Mesothelial cell of epicardium (in vitro differentiated cells): ENCODE results near the gene RABGAP1. TPM values are rescaled to one million over a fixed set of nuclear protein-coding genes. Genes with fewer than 3 reads are reported as not detected.

Experiments
- DNase-seq, 2 experiments: peaks; one replicate each; pipeline ENCODE4 v3.0.0; 2021; ENCODE audit warnings: low spot score in 2 of 2; ENCODE audit not compliant: unreplicated experiment in 2 of 2
- H3K27ac Mint-ChIP-seq: 2 replicates; pipeline ENCODE4 v1.8.0; 2021; ENCODE audit warnings: mixed read lengths
- H3K27me3 Mint-ChIP-seq: 2 replicates; pipeline ENCODE4 v1.8.0; 2021; ENCODE audit warnings: low read depth, mixed read lengths
- H3K36me3 Mint-ChIP-seq: 2 replicates; pipeline ENCODE4 v1.8.0; 2021; ENCODE audit warnings: mixed read lengths
- H3K4me1 Mint-ChIP-seq: 2 replicates; pipeline ENCODE4 v1.8.0; 2021; ENCODE audit warnings: mixed read lengths
- H3K4me3 Mint-ChIP-seq: 2 replicates; pipeline ENCODE4 v1.8.0; 2021; ENCODE audit warnings: mild to moderate bottlenecking, moderate library complexity, mixed read lengths
- H3K9me3 Mint-ChIP-seq: 2 replicates; pipeline ENCODE4 v1.8.0; 2021; ENCODE audit warnings: mixed read lengths
- CTCF ChIP-seq: fragments of 200-600 bp; sonication (generic); IDR thresholded peaks from one replicate; pipeline ENCODE4 v1.5.0; 2021; ENCODE audit warnings: antibody characterized with exemption; ENCODE audit not compliant: unreplicated experiment
- total RNA-seq: library from RNA; stranded (reverse); gene quantifications from 3 replicates; pipeline ENCODE4 v1.2.1, GENCODE V29; 2021

Gene RABGAP1
- total RNA-seq, 1 donor from 2014 or later = 88.1 TPM

GRCh38 chr9:123028136-123028535 lies 87.3 kb downstream of the RABGAP1 start:
- H3K9me3 Mint-ChIP-seq = no peaks in the 10 kb centered on the region
- H3K4me3 Mint-ChIP-seq = no peak overlapping the region
- H3K4me1 Mint-ChIP-seq = peaks cover 10% of the 10 kb centered on the region
- no peak overlapping the region for H3K27ac Mint-ChIP-seq
- H3K27me3 Mint-ChIP-seq = no peaks in the 10 kb centered on the region
- no peak for TF ChIP-seq CTCF
- DNase-seq = no peak
- peaks cover 15% of the 10 kb centered on the region for H3K36me3 Mint-ChIP-seq

- H3K9me3 Mint-ChIP-seq = no peaks in the 10 kb centered on the region
- H3K27me3 Mint-ChIP-seq = no peaks in the 10 kb centered on the region
- peaks cover 15% of the 10 kb centered on the region for H3K36me3 Mint-ChIP-seq
- H3K4me3 Mint-ChIP-seq = no peak overlapping the region
- peaks cover 18% of the 10 kb centered on the region for H3K4me1 Mint-ChIP-seq
- no peak for TF ChIP-seq CTCF
- no peak overlapping the region for H3K27ac Mint-ChIP-seq
- DNase-seq = no peak
Measured at GRCh38 chr9:123028973-123029372, 88.2 kb downstream of the RABGAP1 start.

GRCh38 chr9:123031963-123032362 lies 91.1 kb downstream of the RABGAP1 start:
- Mint-ChIP-seq H3K4me1 (peaks cover 22% of the 10 kb centered on the region), H3K36me3 (peaks cover 8% of the 10 kb centered on the region), H3K27me3 (no peaks in the 10 kb centered on the region), H3K27ac (no peak overlapping the region), H3K9me3 (no peaks in the 10 kb centered on the region), H3K4me3 (no peak overlapping the region)
- no peak for TF ChIP-seq CTCF
- no peak for DNase-seq

- Mint-ChIP-seq H3K4me3 (peak within 1 kb of the TSS; percentile 13), H3K36me3 (peaks cover 8% of the 10 kb centered on the region), H3K27ac (peak within 1 kb of the TSS; percentile 74), H3K27me3 (no peaks in the 10 kb centered on the region), H3K4me1 (peaks cover 23% of the 10 kb centered on the region), H3K9me3 (no peaks in the 10 kb centered on the region)
- DNase-seq = no peak
- TF ChIP-seq CTCF = no peak
Measured at GRCh38 chr9:123033352-123033751, 92.5 kb downstream of the RABGAP1 start, which contains the start of gene GPR21. TSS of gene GPR21 (plus strand) at chr9:123033667. CDS start at chr9:123034567, 900 bp downstream.

GRCh38 chr9:123033864-123034601 lies 93.2 kb downstream of the RABGAP1 start:
- no peak for DNase-seq
- H3K4me3 Mint-ChIP-seq = peak overlapping the region; percentile 13
- no peaks in the 10 kb centered on the region for H3K27me3 Mint-ChIP-seq
- peaks cover 5% of the 10 kb centered on the region for H3K36me3 Mint-ChIP-seq
- peaks cover 23% of the 10 kb centered on the region for H3K4me1 Mint-ChIP-seq
- no peak overlapping the region for H3K27ac Mint-ChIP-seq
- no peak for TF ChIP-seq CTCF
- no peaks in the 10 kb centered on the region for H3K9me3 Mint-ChIP-seq
